HepG2 (cell line): ENCODE data around the gene ARHGEF1. TPM values are rescaled to one million over a fixed set of nuclear protein-coding genes. Genes with fewer than 3 reads are reported as not detected.
A peak's percentile ranks its signal among the peaks of the same experiment; 100 is the strongest.

Source experiments
- ATAC-seq: fragments of 200-7000 bp; cut with Tn5 transposase; 3 replicates; pipeline ENCODE4 v1.9.1; 2020; ENCODE audit warnings: mild to moderate bottlenecking, moderate library complexity
- BruUV-seq: library from RNA; stranded (reverse); fragments of 400-500 nt; replicated peaks from 2 replicates; lab custom pipeline; 2021; lab: Mats Ljungman, UMichigan
- CTCF ChIA-PET: fragments of 300-600 bp; formaldehyde crosslinking; extraction: SDS; loops from one replicate; lab custom pipeline; 2021; ENCODE audit warnings: low total read pairs, inconsistent platforms, low intra/inter-chr PET ratio; lab: Yijun Ruan, JAX
- POLR2A ChIA-PET: fragments of 350-600 bp; sonication (Branson Sonifier 250); formaldehyde crosslinking; loops from one replicate; lab custom pipeline; 2020; ENCODE audit warnings: antibody characterized with exemption, inconsistent platforms; lab: Yijun Ruan, JAX
- DNase-seq: peaks from one replicate; pipeline ENCODE4 v3.0.0-alpha.2; 2015; ENCODE audit warnings: low spot score
- FAIRE-seq: peaks from 3 replicates; lab custom pipeline; 2011; peaks lifted over from hg19 to GRCh38; lab: Jason Lieb, UNC
- H2AFZ ChIP-seq: one replicate; pipeline ENCODE4 v1.6.1; 2011; ENCODE audit warnings: low read length, inconsistent platforms
- H3K27ac ChIP-seq: fragments of 300-600 bp; 3 replicates; pipeline ENCODE4 v1.8.0; 2011; ENCODE audit warnings: mixed run types, mild to moderate bottlenecking, mixed read lengths, low read length, inconsistent platforms; ENCODE audit not compliant: insufficient read depth; ENCODE audit errors: extremely low read length
- H3K27me3 ChIP-seq, 2 experiments: fragments of 200-600 bp in 1 of 2; 2 replicates in 1 of 2; 3 replicates in 1 of 2; pipeline versions ENCODE4 v1.6.0 to v1.8.0; 2011; ENCODE audit warnings: low read length in 2 of 2, mild to moderate bottlenecking in 2 of 2, moderate library complexity in 2 of 2, inconsistent platforms in 1 of 2; ENCODE audit not compliant: insufficient read depth in 2 of 2, control insufficient read depth in 1 of 2
- H3K36me3 ChIP-seq, 2 experiments: fragments of 200-600 bp in 1 of 2; replicated peaks in 1 of 2; 2 replicates in 1 of 2; 3 replicates in 1 of 2; pipeline versions ENCODE4 v1.5.1 to v1.8.0; 2011; ENCODE audit warnings: low read length in 2 of 2, inconsistent platforms in 1 of 2; ENCODE audit not compliant: insufficient read depth in 2 of 2, control insufficient read depth in 1 of 2
- H3K4me1 ChIP-seq: 2 replicates; pipeline ENCODE4 v1.5.1; 2012; ENCODE audit warnings: low read length, inconsistent platforms; ENCODE audit not compliant: insufficient read depth
- H3K4me2 ChIP-seq: 2 replicates; pipeline ENCODE4 v1.6.0; 2011; ENCODE audit warnings: low read depth, low read length, inconsistent platforms
- H3K4me3 ChIP-seq, 3 experiments: fragments of 200-600 bp in 1 of 3; sonication (generic), shearing (Covaris generic) in 1 of 3; replicated peaks in 1 of 3; 2 replicates each; pipeline ENCODE4 v1.5.1; 2011 to 2016; ENCODE audit warnings: low read length in 3 of 3, inconsistent platforms in 2 of 3, low read depth in 2 of 3, mild to moderate bottlenecking in 2 of 3, control low read depth in 1 of 3, mixed read lengths in 1 of 3; ENCODE audit not compliant: insufficient read depth in 1 of 3
- H3K79me2 ChIP-seq: one replicate; pipeline ENCODE4 v1.6.1; 2011; ENCODE audit warnings: low read length, inconsistent platforms; ENCODE audit not compliant: insufficient read depth
- H3K9ac ChIP-seq: 2 replicates; pipeline ENCODE4 v1.6.0; 2011; ENCODE audit warnings: mild to moderate bottlenecking, low read depth, low read length, inconsistent platforms; ENCODE audit not compliant: insufficient read depth
- H3K9me3 ChIP-seq: 2 replicates; pipeline ENCODE4 v1.5.1; 2012; ENCODE audit warnings: mild to moderate bottlenecking, low read length
- H4K20me1 ChIP-seq: 2 replicates; pipeline ENCODE4 v1.6.0; 2011; ENCODE audit warnings: inconsistent platforms, mild to moderate bottlenecking, low read length, moderate library complexity; ENCODE audit not compliant: insufficient read depth
- AFF4 ChIP-seq: sonication (generic); formaldehyde crosslinking; IDR thresholded peaks from 2 replicates; pipeline ENCODE4 v1.4.0; 2020; ENCODE audit warnings: missing genetic modification reagents
- SOX13 ChIP-seq, 3 experiments: fragments of 450-650 bp in 1 of 3; sonication (generic) in 1 of 3; formaldehyde crosslinking in 1 of 3; IDR thresholded peaks in 2 of 3; conservative IDR thresholded peaks in 1 of 3; 2 replicates each; pipeline versions ENCODE4 v1.5.0 to v1.6.1; 2016 to 2020; ENCODE audit warnings: antibody characterized with exemption in 1 of 3, mild to moderate bottlenecking in 1 of 3, missing compliant biosample characterization in 1 of 3, missing genetic modification reagents in 1 of 3, moderate library complexity in 1 of 3
- TAF15 ChIP-seq: fragments of 200-400 bp; formaldehyde crosslinking; IDR thresholded peaks from one replicate; pipeline ENCODE4 v1.6.1; 2018; ENCODE audit warnings: mild to moderate bottlenecking, low read depth, low read length; ENCODE audit not compliant: poor library complexity, severe bottlenecking
- THAP11 ChIP-seq: IDR thresholded peaks from 2 replicates; pipeline ENCODE4 v1.6.1; 2016; ENCODE audit warnings: missing biosample characterization, missing genetic modification reagents
- ZBTB44 ChIP-seq: sonication (generic); formaldehyde crosslinking; IDR thresholded peaks from 2 replicates; pipeline ENCODE4 v1.4.0; 2020; ENCODE audit warnings: missing genetic modification reagents
- ZNF225 ChIP-seq: sonication (generic); formaldehyde crosslinking; IDR thresholded peaks from 2 replicates; pipeline ENCODE4 v1.4.0; 2020; ENCODE audit warnings: mild to moderate bottlenecking, missing genetic modification reagents
- ZNF614 ChIP-seq: IDR thresholded peaks from 2 replicates; pipeline ENCODE4 v1.6.1; 2018; ENCODE audit warnings: missing biosample characterization, missing genetic modification reagents, inconsistent platforms, borderline replicate concordance
- ZSCAN30 ChIP-seq: sonication (generic); formaldehyde crosslinking; IDR thresholded peaks from 2 replicates; pipeline ENCODE4 v1.5.0; 2020; ENCODE audit warnings: mild to moderate bottlenecking, missing genetic modification reagents
- WGBS: methylation state at CpG from one replicate; pipeline ENCODE4 v1.1.6; 2017; ENCODE audit warnings: low lambda C conversion rate; 5-methylcytosine and 5-hydroxymethylcytosine counted together
- in situ Hi-C: cut with HindIII; loops from 2 replicates; pipeline ENCODE4 v1.10.0; 2017; ENCODE audit warnings: low pct_unique_long_range_greater_than_20kb; ENCODE audit not compliant: extremely low pct_ligation_motif_present
- intact Hi-C: fragments of 100-400 bp; cut with micrococcal nuclease; formaldehyde crosslinking; loops from one replicate; pipeline ENCODE4 v1.10.0; 2022; ENCODE audit not compliant: unreplicated experiment
- polyA plus RNA-seq, 8 experiments: library from polyadenylated mRNA; depleted of rRNA in 3 of 8; stranded (reverse) in 7 of 8; unstranded in 1 of 8; fragments of >200 nt; fragmentation: Illumina TruSeq in 4 of 8; extraction: Trizol in 4 of 8; gene quantifications; 2 replicates each; pipeline versions ENCODE4 v1.2.1 to v1.2.3, GENCODE V29; 2011 to 2016; ENCODE audit warnings: low read depth in 4 of 8, missing spikeins in 1 of 8, mixed read lengths in 1 of 8; ENCODE audit not compliant: insufficient read depth in 1 of 8
- total RNA-seq, 5 experiments: library from RNA; depleted of rRNA; stranded (reverse); fragments of >200 nt; fragmentation: Illumina TruSeq; extraction: Trizol; gene quantifications; 2 replicates each; pipeline ENCODE4 v1.2.3, GENCODE V29; 2016; ENCODE audit warnings: low read depth in 1 of 5
- TF ChIP-seq, protein P1 (sequence below): sonication (generic); formaldehyde crosslinking; IDR thresholded peaks from 2 replicates; pipeline ENCODE4 v1.4.0; 2020; ENCODE audit warnings: mild to moderate bottlenecking, missing genetic modification reagents
- TF ChIP-seq, protein P2 (sequence below): IDR thresholded peaks from 2 replicates; pipeline ENCODE4 v1.6.1; 2018; ENCODE audit warnings: missing genetic modification reagents, mild to moderate bottlenecking, missing compliant biosample characterization

The ARHGEF1 gene
- total and polyA plus RNA-seq, 2 of the 13 experiments (the other 11 are each of a cell fraction or from before 2014, with no cell fraction given) = 33.7 to 34.7 TPM

DNA sequence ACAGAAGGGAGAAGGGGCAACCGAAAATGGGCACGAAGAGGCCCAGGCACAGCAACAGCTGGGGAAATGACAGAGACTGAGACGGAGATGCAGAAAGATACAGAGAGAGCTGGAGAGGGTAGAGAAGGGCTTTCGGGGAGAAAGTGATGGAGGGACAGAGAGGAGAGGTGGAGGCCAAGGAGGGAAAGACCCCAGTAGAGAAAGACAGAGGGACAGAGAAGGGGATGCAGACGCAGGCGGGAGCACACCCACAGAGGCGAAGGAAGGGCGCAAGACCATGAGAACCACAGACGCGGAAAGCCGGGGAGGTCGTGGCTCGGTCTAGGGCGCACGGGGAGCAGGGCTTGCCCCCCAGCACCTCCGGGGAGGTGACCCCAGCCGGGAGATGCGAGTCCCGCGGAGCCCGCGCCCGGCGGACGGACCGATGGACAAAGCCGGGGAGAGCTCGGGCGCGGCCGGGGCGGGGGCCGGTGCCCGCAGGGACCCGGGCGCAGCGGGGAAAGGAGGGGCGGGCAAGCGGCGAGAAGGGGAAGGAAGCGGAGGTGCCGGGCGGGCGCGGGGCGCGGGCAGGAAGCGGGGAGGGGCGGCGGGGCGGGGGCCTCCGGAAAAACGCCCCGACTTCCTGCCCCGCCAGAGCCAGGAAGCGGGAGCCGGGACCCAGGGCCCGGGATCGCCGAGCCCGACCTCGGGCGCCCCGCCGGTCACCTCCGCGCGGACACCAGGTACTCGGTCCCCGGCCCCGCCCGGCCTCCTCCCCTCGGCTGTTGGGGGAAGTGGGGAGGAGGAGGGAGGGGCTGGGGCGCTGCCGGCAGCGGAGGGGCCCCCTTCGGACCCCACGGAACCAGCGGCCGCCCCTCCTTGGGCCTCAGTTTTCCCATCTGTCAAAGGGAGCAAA, at the start of gene ARHGEF1 (continued):
- TF ChIP-seq, protein P1, sequence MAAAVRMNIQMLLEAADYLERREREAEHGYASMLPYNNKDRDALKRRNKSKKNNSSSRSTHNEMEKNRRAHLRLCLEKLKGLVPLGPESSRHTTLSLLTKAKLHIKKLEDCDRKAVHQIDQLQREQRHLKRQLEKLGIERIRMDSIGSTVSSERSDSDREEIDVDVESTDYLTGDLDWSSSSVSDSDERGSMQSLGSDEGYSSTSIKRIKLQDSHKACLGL (CRISPR knock-in tag) = peak; percentile 25; the same call in 1 of the 2 replicates
- TF ChIP-seq ZNF225 = no peak
- TF ChIP-seq THAP11 (CRISPR knock-in tag) = peak; percentile 46; the same call in 1 of the 2 replicates
- TF ChIP-seq ZSCAN30 (CRISPR knock-in tag) = no peak
- no peak for TF ChIP-seq ZBTB44 (CRISPR knock-in tag)

DNA sequence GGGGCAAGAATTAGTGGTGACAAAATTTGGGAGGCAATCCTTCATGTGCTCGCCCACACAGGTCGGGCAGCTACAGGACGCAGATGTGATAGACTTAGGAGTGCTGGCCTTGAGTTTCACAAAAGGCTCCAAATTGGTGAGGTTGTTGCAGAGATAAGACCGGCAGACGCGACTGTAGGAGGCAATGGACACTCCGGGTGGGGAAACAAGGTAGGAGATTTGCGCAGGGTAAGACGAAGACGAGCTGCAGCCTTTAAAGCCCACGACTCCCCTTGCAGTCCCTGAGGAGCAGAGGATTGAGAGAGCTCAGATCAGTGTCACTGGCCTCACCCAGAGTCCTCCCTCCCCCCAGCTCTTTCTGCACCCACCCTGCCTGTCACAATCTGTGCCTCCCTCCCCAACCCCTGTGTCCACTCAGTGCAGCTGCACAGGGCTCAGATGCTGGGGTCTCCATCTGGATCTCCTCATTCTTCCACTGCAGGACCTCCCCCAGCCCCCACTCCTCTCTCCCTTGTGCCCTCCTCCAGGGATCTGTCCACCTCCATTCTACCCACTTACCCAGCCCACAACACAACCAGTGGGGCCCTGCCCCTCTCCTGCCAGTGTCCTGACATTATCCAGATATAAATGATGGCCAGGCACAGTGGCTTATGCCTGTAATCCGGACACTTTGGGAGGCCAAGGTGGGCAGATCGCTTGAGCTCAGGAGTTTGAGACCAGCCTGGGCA, 44.8 kb upstream of the ARHGEF1 start:
- Histone ChIP-seq H3K9ac (no peak overlapping the region), H3K4me3 (no peak overlapping the region), H2AFZ (no peak overlapping the region), H3K27ac (no peak overlapping the region), H4K20me1 (no peaks in the 10 kb centered on the region), H3K36me3 (no peaks in the 10 kb centered on the region), H3K79me2 (no peaks in the 10 kb centered on the region), H3K9me3 (no peaks in the 10 kb centered on the region), H3K4me1 (peaks cover 11% of the 10 kb centered on the region), H3K4me2 (no peak overlapping the region), H3K27me3 (peaks cover 4 to 33% of the 10 kb centered on the region in 2 experiments; a peak in 4 of 5 replicates)
- CTCF ChIA-PET = no interaction called here
- DNase-seq (no peak), ATAC-seq (no peak), FAIRE-seq (no peak)
- in situ Hi-C loops = no loop called here
- intact Hi-C loops = no loop called here
- no TSS peak for BruUV-seq
- 14% methylated on average over 11 of the region's 13 CpGs for WGBS
- POLR2A ChIA-PET = no interaction called here
- no peak for TF ChIP-seq TAF15
- TF ChIP-seq ZNF614 (CRISPR knock-in tag) = no peak
- TF ChIP-seq, protein P2, sequence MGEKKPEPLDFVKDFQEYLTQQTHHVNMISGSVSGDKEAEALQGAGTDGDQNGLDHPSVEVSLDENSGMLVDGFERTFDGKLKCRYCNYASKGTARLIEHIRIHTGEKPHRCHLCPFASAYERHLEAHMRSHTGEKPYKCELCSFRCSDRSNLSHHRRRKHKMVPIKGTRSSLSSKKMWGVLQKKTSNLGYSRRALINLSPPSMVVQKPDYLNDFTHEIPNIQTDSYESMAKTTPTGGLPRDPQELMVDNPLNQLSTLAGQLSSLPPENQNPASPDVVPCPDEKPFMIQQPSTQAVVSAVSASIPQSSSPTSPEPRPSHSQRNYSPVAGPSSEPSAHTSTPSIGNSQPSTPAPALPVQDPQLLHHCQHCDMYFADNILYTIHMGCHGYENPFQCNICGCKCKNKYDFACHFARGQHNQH (CRISPR knock-in tag) = no peak
- no peak for TF ChIP-seq SOX13 (IDR thresholded peaks at IDR 0.05)
- TF ChIP-seq SOX13 (CRISPR knock-in tag; conservative IDR thresholded peaks at IDR 0.05 in 1 of 2, IDR thresholded peaks at IDR 0.05 in 1 of 2) = no peak
- no peak for TF ChIP-seq AFF4
